GM12875 (cell line): ENCODE measurements around the gene JAG2.

ENCODE experiments used
- H3K4me3 ChIP-seq: one replicate; pipeline ENCODE4 v1.5.1; 2011; ENCODE audit warnings: low read depth, low read length, control low read depth
- TF ChIP-seq, protein P1 (sequence below): IDR thresholded peaks from 2 replicates; pipeline ENCODE4 v1.5.1; 2011; ENCODE audit warnings: low read depth, mild to moderate bottlenecking, control low read depth, inconsistent platforms, low read length, moderate library complexity, borderline replicate concordance; ENCODE audit not compliant: insufficient read depth

JAG2 gene

GRCh38 chr14:105162669-105162979, 6.0 kb downstream of the JAG2 start:
- TF ChIP-seq, protein P1, sequence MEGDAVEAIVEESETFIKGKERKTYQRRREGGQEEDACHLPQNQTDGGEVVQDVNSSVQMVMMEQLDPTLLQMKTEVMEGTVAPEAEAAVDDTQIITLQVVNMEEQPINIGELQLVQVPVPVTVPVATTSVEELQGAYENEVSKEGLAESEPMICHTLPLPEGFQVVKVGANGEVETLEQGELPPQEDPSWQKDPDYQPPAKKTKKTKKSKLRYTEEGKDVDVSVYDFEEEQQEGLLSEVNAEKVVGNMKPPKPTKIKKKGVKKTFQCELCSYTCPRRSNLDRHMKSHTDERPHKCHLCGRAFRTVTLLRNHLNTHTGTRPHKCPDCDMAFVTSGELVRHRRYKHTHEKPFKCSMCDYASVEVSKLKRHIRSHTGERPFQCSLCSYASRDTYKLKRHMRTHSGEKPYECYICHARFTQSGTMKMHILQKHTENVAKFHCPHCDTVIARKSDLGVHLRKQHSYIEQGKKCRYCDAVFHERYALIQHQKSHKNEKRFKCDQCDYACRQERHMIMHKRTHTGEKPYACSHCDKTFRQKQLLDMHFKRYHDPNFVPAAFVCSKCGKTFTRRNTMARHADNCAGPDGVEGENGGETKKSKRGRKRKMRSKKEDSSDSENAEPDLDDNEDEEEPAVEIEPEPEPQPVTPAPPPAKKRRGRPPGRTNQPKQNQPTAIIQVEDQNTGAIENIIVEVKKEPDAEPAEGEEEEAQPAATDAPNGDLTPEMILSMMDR: no peak
- no peak overlapping the region for H3K4me3 ChIP-seq

GRCh38 chr14:105161964-105162668, 6.5 kb downstream of the JAG2 start:
- TF ChIP-seq, protein P1: no peak
- no peak overlapping the region for H3K4me3 ChIP-seq

DNA sequence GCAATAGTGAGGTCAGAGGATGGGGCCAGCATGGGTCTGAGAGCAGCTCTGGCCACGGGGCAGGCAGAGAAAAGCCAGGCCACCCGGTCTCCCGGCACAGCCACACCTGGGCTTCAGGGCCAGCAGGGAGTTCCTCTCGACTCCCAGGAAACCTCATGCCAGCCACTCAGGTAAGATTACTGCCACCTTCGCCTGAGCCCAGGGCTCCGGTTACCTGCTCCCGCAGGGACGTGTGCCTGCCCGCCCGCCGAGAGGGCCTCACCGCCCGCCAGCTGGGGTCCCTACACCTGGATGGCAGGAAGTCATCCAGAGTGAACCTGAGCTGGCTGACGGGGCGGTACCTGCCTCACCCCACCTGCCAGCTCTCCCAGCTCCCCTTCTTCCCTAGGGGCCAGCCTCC, 7.3 kb downstream of the JAG2 start:
- TF ChIP-seq, protein P1: no peak

GRCh38 chr14:105160776-105161175, 7.8 kb downstream of the JAG2 start:
- H3K4me3 ChIP-seq: no peak overlapping the region
- TF ChIP-seq, protein P1: no peak

More for the DNA sequence above, 7.3 kb downstream of the JAG2 start:
- H3K4me3 ChIP-seq: no peak overlapping the region

- no peak overlapping the region for H3K4me3 ChIP-seq
These were observed 9.2 kb downstream of the JAG2 start for GRCh38 chr14:105159344-105159743.

DNA sequence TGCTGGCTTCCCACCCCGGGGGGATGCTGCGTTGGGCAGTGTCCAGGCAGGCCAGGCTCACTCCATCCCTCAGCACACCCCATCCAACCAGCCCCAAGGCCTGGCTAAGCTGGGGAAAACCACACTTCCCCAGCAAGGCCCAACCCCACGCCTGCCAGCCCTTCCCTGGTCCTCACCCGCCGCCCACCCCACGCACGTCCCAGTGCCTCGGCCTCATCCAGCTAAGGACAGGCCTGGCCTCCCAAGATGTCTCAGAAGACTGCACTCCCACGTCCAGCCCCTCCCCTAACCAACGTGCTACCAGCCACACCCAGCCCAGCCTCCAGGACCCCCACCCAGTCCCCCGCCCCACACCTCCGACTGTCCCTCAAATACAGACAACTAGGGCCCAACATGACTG, 9.8 kb downstream of the JAG2 start:
- TF ChIP-seq, protein P1: no peak
- no peak overlapping the region for H3K4me3 ChIP-seq

More at GRCh38 chr14:105159344-105159743, 9.2 kb downstream of the JAG2 start:
- TF ChIP-seq, protein P1: no peak

- H3K4me3 ChIP-seq: no peak overlapping the region
- TF ChIP-seq, protein P1: no peak
These were observed 10.7 kb downstream of the JAG2 start for GRCh38 chr14:105157872-105158271.
